22Rv1 (cell line): Measurements from ENCODE around the gene DLG4.

ENCODE experiments used
- H3K27ac ChIP-seq: fragments of 450-650 bp; 2 replicates; pipeline ENCODE4 v1.5.1; 2017
- CTCF ChIP-seq: fragments of 450-650 bp; IDR thresholded peaks from 2 replicates; pipeline ENCODE4 v1.5.1; 2017; ENCODE audit warnings: mild to moderate bottlenecking
- ZFX ChIP-seq: fragments of 450-650 bp; IDR thresholded peaks from 2 replicates; pipeline ENCODE4 v1.6.1; 2017; ENCODE audit warnings: antibody characterized with exemption, borderline replicate concordance

DLG4 gene

GRCh38 chr17:7219812-7220592, at the start of gene DLG4, which contains the start of gene ACADVL:
TSS of gene DLG4 (minus strand) at chr17:7219836.
TSS of gene ACADVL (plus strand) at chr17:7219938. CDS start at chr17:7219985, 47 bp downstream.
- TF ChIP-seq ZFX (no peak), CTCF (no peak)
- H3K27ac ChIP-seq, result peak within 1 kb of the TSS; percentile 98

- TF ChIP-seq ZFX, result no peak
- TF ChIP-seq CTCF, result no peak
- peak overlapping the region; percentile 61 for H3K27ac ChIP-seq
These were observed 47.1 kb upstream of the DLG4 start for GRCh38 chr17:7266784-7267183.

- TF ChIP-seq ZFX (no peak), CTCF (no peak)
- H3K27ac ChIP-seq, result peak overlapping the region; percentile 99
These were observed 44.1 kb upstream of the DLG4 start for GRCh38 chr17:7263801-7264078.

GRCh38 chr17:7262935-7263800, 43.5 kb upstream of the DLG4 start:
- H3K27ac ChIP-seq, result peak overlapping the region; percentile 99
- TF ChIP-seq CTCF (no peak), ZFX (no peak)

GRCh38 chr17:7262192-7262934, 42.7 kb upstream of the DLG4 start, which contains the start of gene CLDN7:
TSS of gene CLDN7 (minus strand) at chr17:7262478. CDS start at chr17:7262043, 435 bp downstream.
- H3K27ac ChIP-seq, result peak within 1 kb of the TSS; percentile 99
- no peak for TF ChIP-seq ZFX
- peak; percentile 47 for TF ChIP-seq CTCF

GRCh38 chr17:7261379-7262191, 41.9 kb upstream of the DLG4 start:
- peak overlapping the region; percentile 99 for H3K27ac ChIP-seq
- TF ChIP-seq CTCF, result no peak
- no peak for TF ChIP-seq ZFX
